Cerebellar nuclear complex (tissue), 1 donor: Measurements from ENCODE around the gene MINDY4B.

ENCODE experiments used
- DNase-seq, 2 experiments: peaks; one replicate each; lab custom pipeline; 2025; lab: John Stamatoyannopoulos, UW

Gene MINDY4B

GRCh38 chr3:150844484-150844883 lies 60.8 kb downstream of the MINDY4B start:
- no peak for DNase-seq

GRCh38 chr3:150843241-150843640 lies 62.0 kb downstream of the MINDY4B start:
- DNase-seq, result no peak

GRCh38 chr3:150840802-150841515 lies 64.3 kb downstream of the MINDY4B start:
- DNase-seq, result no peak

GRCh38 chr3:150830745-150831144 lies 74.5 kb downstream of the MINDY4B start:
- DNase-seq, result no peak

GRCh38 chr3:150830094-150830681 lies 75.1 kb downstream of the MINDY4B start:
- DNase-seq, result no peak

- DNase-seq, result no peak
These were observed 75.8 kb downstream of the MINDY4B start for GRCh38 chr3:150829408-150829807.

GRCh38 chr3:150828997-150829396 lies 76.2 kb downstream of the MINDY4B start:
- DNase-seq, result no peak

- DNase-seq, result no peak
These were observed 77.0 kb downstream of the MINDY4B start for GRCh38 chr3:150828261-150828660.

- DNase-seq, result no peak
These were observed 78.6 kb downstream of the MINDY4B start for GRCh38 chr3:150826466-150827282.

GRCh38 chr3:150825916-150826377 lies 79.3 kb downstream of the MINDY4B start:
- no peak for DNase-seq

- DNase-seq, result no peak
These were observed 79.9 kb downstream of the MINDY4B start for GRCh38 chr3:150825192-150825915.

GRCh38 chr3:150823277-150823676 lies 82.0 kb downstream of the MINDY4B start:
- no peak for DNase-seq

GRCh38 chr3:150822636-150823035 lies 82.6 kb downstream of the MINDY4B start:
- DNase-seq, result no peak
